GM12878 (cell line): ENCODE measurements around the gene BMP2. TPM values are rescaled to one million over a fixed set of nuclear protein-coding genes. Genes with fewer than 3 reads are reported as not detected.

Source experiments
- ATAC-seq: fragments of 200-7000 bp; cut with Tn5 transposase; 3 replicates; pipeline ENCODE4 v1.9.1; 2020; ENCODE audit warnings: mild to moderate bottlenecking, moderate library complexity
- BruUV-seq: library from RNA; stranded (reverse); fragments of 400-500 nt; replicated peaks from 2 replicates; lab custom pipeline; 2021; lab: Mats Ljungman, UMichigan
- CTCF ChIA-PET: fragments of 300-600 bp; sonication (Branson Sonifier 250); formaldehyde crosslinking; extraction: SDS; loops from one replicate; lab custom pipeline; 2021; ENCODE audit warnings: inconsistent platforms; lab: Yijun Ruan, JAX
- POLR2A ChIA-PET: fragments of 350-600 bp; formaldehyde crosslinking; extraction: SDS; loops from one replicate; lab custom pipeline; 2021; ENCODE audit warnings: inconsistent platforms; lab: Charles Lee
- RAD21 ChIA-PET: fragments of 300-600 bp; sonication (Branson Sonifier 250); formaldehyde crosslinking; loops from one replicate; lab custom pipeline; 2023; ENCODE audit warnings: antibody characterized with exemption; ENCODE audit not compliant: unreplicated experiment; lab: Charles Lee
- SMC1A ChIA-PET: fragments of 300-600 bp; sonication (Branson Sonifier 250); formaldehyde crosslinking; loops from one replicate; lab custom pipeline; 2023; ENCODE audit not compliant: unreplicated experiment, uncharacterized antibody; lab: Charles Lee
- DNase-seq: peaks from one replicate; pipeline ENCODE4 v3.0.0-alpha.2; 2011; ENCODE audit warnings: low read depth, low spot score
- FAIRE-seq: peaks from 3 replicates; lab custom pipeline; 2011; peaks lifted over from hg19 to GRCh38; lab: Jason Lieb, UNC
- H2AFZ ChIP-seq: 2 replicates; pipeline ENCODE4 v1.6.0; 2011; ENCODE audit warnings: low read depth, low read length, control low read depth; ENCODE audit not compliant: control insufficient read depth
- H3K27ac ChIP-seq: 2 replicates; pipeline ENCODE4 v1.5.1; 2011; ENCODE audit warnings: control low read depth; ENCODE audit not compliant: control insufficient read depth, insufficient read depth
- H3K27me3 ChIP-seq, 2 experiments: replicated peaks in 1 of 2; 2 replicates each; pipeline versions ENCODE4 v1.6.0 to v1.6.1; 2011; ENCODE audit warnings: low read length in 1 of 2; ENCODE audit not compliant: control insufficient read depth in 2 of 2, insufficient read depth in 2 of 2
- H3K36me3 ChIP-seq, 2 experiments: 2 replicates each; pipeline ENCODE4 v1.5.1; 2011; ENCODE audit warnings: low read length in 1 of 2; ENCODE audit not compliant: control insufficient read depth in 2 of 2, insufficient read depth in 2 of 2
- H3K4me1 ChIP-seq: 2 replicates; pipeline ENCODE4 v1.6.1; 2011; ENCODE audit warnings: mild to moderate bottlenecking, low read length, moderate library complexity, mixed read lengths; ENCODE audit not compliant: control insufficient read depth, insufficient read depth
- H3K4me2 ChIP-seq: 2 replicates; pipeline ENCODE4 v1.6.0; 2011; ENCODE audit warnings: control low read depth; ENCODE audit not compliant: control insufficient read depth, insufficient read depth
- H3K4me3 ChIP-seq: fragments of 200-600 bp; sonication (generic); 2 replicates; pipeline ENCODE4 v1.5.1; 2016
- H3K79me2 ChIP-seq: 2 replicates; pipeline ENCODE4 v1.6.0; 2011; ENCODE audit warnings: low read length; ENCODE audit not compliant: control insufficient read depth, insufficient read depth
- H3K9ac ChIP-seq: 2 replicates; pipeline ENCODE4 v1.8.0; 2011; ENCODE audit warnings: low read length, control low read depth, mixed read lengths; ENCODE audit not compliant: control insufficient read depth, insufficient read depth
- H3K9me3 ChIP-seq: replicated peaks from 3 replicates; pipeline ENCODE4 v1.5.1; 2011; ENCODE audit warnings: mild to moderate bottlenecking, low read length; ENCODE audit not compliant: control insufficient read depth, insufficient read depth
- H4K20me1 ChIP-seq: 2 replicates; pipeline ENCODE4 v1.6.0; 2011; ENCODE audit not compliant: control insufficient read depth, insufficient read depth
- CBX3 ChIP-seq: fragments of 200-600 bp; sonication (generic); IDR thresholded peaks from 2 replicates; pipeline ENCODE4 v1.6.1; 2016; ENCODE audit warnings: low read depth, borderline replicate concordance
- POLR2AphosphoS5 ChIP-seq: IDR thresholded peaks from 2 replicates; pipeline ENCODE4 v1.6.1; 2011; ENCODE audit warnings: mild to moderate bottlenecking, low read length, inconsistent platforms
- SUPT20H ChIP-seq: IDR thresholded peaks from 2 replicates; pipeline ENCODE4 v1.6.1; 2011; ENCODE audit warnings: low read depth, mild to moderate bottlenecking, low read length, moderate library complexity, borderline replicate concordance; ENCODE audit not compliant: control insufficient read depth
- WGBS: methylation state at CpG from one replicate; pipeline ENCODE4 v1.1.6; 2016; ENCODE audit warnings: low lambda C conversion rate; ENCODE audit not compliant: insufficient replicate concordance, insufficient coverage; ENCODE audit errors: missing lambda C conversion rate; 5-methylcytosine and 5-hydroxymethylcytosine counted together
- in situ Hi-C: fragments of 300-500 bp; cut with MboI; formaldehyde crosslinking; loops from 9 replicates; pipeline ENCODE4 v1.14.3; 2018; ENCODE audit warnings: mixed read lengths
- intact Hi-C: fragments of 100-400 bp; cut with micrococcal nuclease; formaldehyde crosslinking; loops from one replicate; pipeline ENCODE4 v1.14.2; 2022; ENCODE audit not compliant: unreplicated experiment
- polyA plus RNA-seq, 11 experiments: library from polyadenylated mRNA; depleted of rRNA in 4 of 11; unstranded in 6 of 11; stranded (reverse) in 5 of 11; fragments of >200 nt; fragmentation: Nextera tagmentation in 4 of 11; fragmentation: Illumina TruSeq in 1 of 11; extraction: Ambion mirVana in 4 of 11; extraction: Trizol in 1 of 11; gene quantifications; 1 replicate in 1 of 11; 2 replicates in 10 of 11; pipeline versions ENCODE4 v1.2.1 to v1.2.3, GENCODE V29; 2011 to 2016; ENCODE audit warnings: inconsistent platforms in 2 of 11, missing spikeins in 2 of 11, low read depth in 1 of 11
- total RNA-seq, 4 experiments: library from RNA; depleted of rRNA in 3 of 4; stranded (reverse); fragments of >200 nt in 3 of 4; fragmentation: Illumina TruSeq in 1 of 4; extraction: Trizol in 1 of 4; gene quantifications; 2 replicates each; pipeline versions ENCODE4 v1.2.1 to v1.2.3, GENCODE V29; 2013 to 2021
- TF ChIP-seq, protein P1 (sequence below): fragments of 450-650 bp; IDR thresholded peaks from 2 replicates; pipeline ENCODE4 v1.6.1; 2018; ENCODE audit warnings: borderline replicate concordance, mild to moderate bottlenecking; ENCODE audit not compliant: partially characterized antibody

BMP2 gene
- total and polyA plus RNA-seq, 10 of the 15 experiments (the other 5 are each of a cell fraction or from before 2014, with no cell fraction given): 0.35 to 3.2 (median 0.71) TPM

DNA sequence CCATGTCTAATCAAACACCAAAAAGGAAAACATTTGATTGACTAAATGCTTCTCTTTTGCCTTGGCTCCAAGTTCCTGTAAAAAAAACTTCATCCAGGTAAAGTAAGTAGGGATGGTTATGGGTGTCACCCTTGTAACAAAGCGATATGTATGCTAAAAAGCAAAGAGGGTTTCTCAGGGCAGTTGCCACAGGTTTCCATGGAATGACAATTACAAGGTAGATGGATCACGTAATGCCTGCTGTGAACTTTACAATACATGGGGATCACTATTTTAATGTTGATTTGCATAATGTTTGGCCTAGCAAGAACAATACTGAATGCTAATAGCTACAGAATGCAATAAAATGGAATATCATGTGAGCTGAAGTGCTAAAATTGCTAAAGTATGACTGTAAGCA is 2.9 kb upstream of the BMP2 start:
- Histone ChIP-seq H2AFZ (no peak overlapping the region), H3K79me2 (no peaks in the 10 kb centered on the region), H3K27ac (no peak overlapping the region), H3K9me3 (no peaks in the 10 kb centered on the region; the same call in 2 of the 3 replicates), H4K20me1 (no peaks in the 10 kb centered on the region), H3K4me3 (no peak overlapping the region), H3K9ac (no peak overlapping the region), H3K4me1 (no peaks in the 10 kb centered on the region), H3K36me3 (no peaks in the 10 kb centered on the region), H3K27me3 (peaks cover 0 to 9% of the 10 kb centered on the region in 2 experiments; a peak in 2 of 4 replicates), H3K4me2 (no peak overlapping the region)
- FAIRE-seq (no peak), DNase-seq (no peak), ATAC-seq (no peak)
- WGBS: 36% methylated on average over 2 of the region's 2 CpGs
- RAD21 ChIA-PET: interaction anchor here (0.6 to 4.6 kb wide), 5 partner anchors 84 to 521 kb away, joined by 3 to 40 read pairs (median 8); no protein-coding TSS in a partner anchor
- SMC1A ChIA-PET: interaction anchor here (0.6 to 2.8 kb wide), 19 partner anchors 8 to 611 kb away, joined by 3 to 50 read pairs (median 7); no protein-coding TSS in a partner anchor
- TF ChIP-seq SUPT20H (no peak), POLR2AphosphoS5 (no peak), CBX3 (no peak)
- TF ChIP-seq, protein P1, sequence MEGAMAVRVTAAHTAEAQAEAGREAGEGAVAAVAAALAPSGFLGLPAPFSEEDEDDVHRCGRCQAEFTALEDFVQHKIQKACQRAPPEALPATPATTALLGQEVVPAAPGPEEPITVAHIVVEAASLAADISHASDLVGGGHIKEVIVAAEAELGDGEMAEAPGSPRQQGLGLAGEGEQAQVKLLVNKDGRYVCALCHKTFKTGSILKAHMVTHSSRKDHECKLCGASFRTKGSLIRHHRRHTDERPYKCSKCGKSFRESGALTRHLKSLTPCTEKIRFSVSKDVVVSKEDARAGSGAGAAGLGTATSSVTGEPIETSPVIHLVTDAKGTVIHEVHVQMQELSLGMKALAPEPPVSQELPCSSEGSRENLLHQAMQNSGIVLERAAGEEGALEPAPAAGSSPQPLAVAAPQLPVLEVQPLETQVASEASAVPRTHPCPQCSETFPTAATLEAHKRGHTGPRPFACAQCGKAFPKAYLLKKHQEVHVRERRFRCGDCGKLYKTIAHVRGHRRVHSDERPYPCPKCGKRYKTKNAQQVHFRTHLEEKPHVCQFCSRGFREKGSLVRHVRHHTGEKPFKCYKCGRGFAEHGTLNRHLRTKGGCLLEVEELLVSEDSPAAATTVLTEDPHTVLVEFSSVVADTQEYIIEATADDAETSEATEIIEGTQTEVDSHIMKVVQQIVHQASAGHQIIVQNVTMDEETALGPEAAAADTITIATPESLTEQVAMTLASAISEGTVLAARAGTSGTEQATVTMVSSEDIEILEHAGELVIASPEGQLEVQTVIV: no peak
- in situ Hi-C loops (loop anchor here (10.0 to 25.0 kb wide), 3 partner anchors 523 to 1098 kb away; no protein-coding TSS in a partner anchor), intact Hi-C loops (loop anchor here (1.0 to 10.0 kb wide), 6 partner anchors 63 to 1093 kb away; no protein-coding TSS in a partner anchor)
- CTCF ChIA-PET: interaction anchor here (0.6 to 7.7 kb wide), 24 partner anchors 9 to 1094 kb away, joined by 3 to 90 read pairs (median 9); no protein-coding TSS in a partner anchor
- POLR2A ChIA-PET: no interaction called here
- no TSS peak for BruUV-seq
